ENCODE results near the gene PEX10. TPM values are rescaled to one million over a fixed set of nuclear protein-coding genes. Genes with fewer than 3 reads are reported as not detected.

The PEX10 gene
- polyA plus RNA-seq, 3 donors = 25.2 to 32.0 (median 28.3) TPM

GRCh38 chr1:2376261-2376741 lies 36.1 kb downstream of the PEX10 start:
- no peak for DNase-seq

- no peak for DNase-seq
Measured at GRCh38 chr1:2375923-2376260, 36.5 kb downstream of the PEX10 start.

- DNase-seq = no peak
Measured at GRCh38 chr1:2375246-2375922, 37.0 kb downstream of the PEX10 start.

- DNase-seq = no peak
Measured at GRCh38 chr1:2374252-2375155, 37.9 kb downstream of the PEX10 start.

GRCh38 chr1:2373551-2374251 lies 38.7 kb downstream of the PEX10 start:
- no peak for DNase-seq

- no peak for DNase-seq
Measured at GRCh38 chr1:2372551-2373490, 39.5 kb downstream of the PEX10 start.

- no peak for DNase-seq
Measured at GRCh38 chr1:2368053-2368744, 44.2 kb downstream of the PEX10 start.

- DNase-seq = no peak
Measured at GRCh38 chr1:2363847-2364513, 48.4 kb downstream of the PEX10 start.

- no peak for DNase-seq
Measured at GRCh38 chr1:2360588-2361364, 51.6 kb downstream of the PEX10 start.

GRCh38 chr1:2358651-2359640 lies 53.4 kb downstream of the PEX10 start:
- no peak for DNase-seq

- no peak for DNase-seq
Measured at GRCh38 chr1:2358072-2358471, 54.3 kb downstream of the PEX10 start.

GRCh38 chr1:2356911-2357845 lies 55.2 kb downstream of the PEX10 start:
- DNase-seq = no peak

- no peak for DNase-seq
Measured at GRCh38 chr1:2356401-2356800, 56.0 kb downstream of the PEX10 start.

GRCh38 chr1:2355373-2356261 lies 56.7 kb downstream of the PEX10 start:
- no peak for DNase-seq

GRCh38 chr1:2354511-2355372 lies 57.6 kb downstream of the PEX10 start:
- no peak for DNase-seq

Measured in renal pelvis (tissue), 4 donors.